Measurements from ENCODE around the gene ALG5.

- TF ChIP-seq POLR2AphosphoS5 (IDR thresholded peaks at IDR 0.05; ENCODE audit: borderline replicate concordance, low read depth, low read length) (no peak), EZH2 (IDR thresholded peaks at IDR 0.05) (no peak), FOXP2 (optimal IDR thresholded peaks at IDR 0.05; ENCODE audit: control extremely low read depth, extremely low read length, insufficient read depth) (no peak)
Measured at GRCh38 chr13:36913463-36913862, 85.7 kb downstream of the ALG5 start.
